Naive B cell (primary cell): ENCODE results near the gene TMEM218. TPM values are rescaled to one million over a fixed set of nuclear protein-coding genes. Genes with fewer than 3 reads are reported as not detected.
"Not testable (repeated sequence)": the region's sequence is repeated elsewhere in the genome, so short reads cannot be mapped to it uniquely, and the experiment has no call there.

Experiments
- ATAC-seq, 2 donors: fragments of 150-1000 bp; cut with Tn5 transposase; 2 replicates each; pipeline ENCODE4 v1.10.0; 2021; ENCODE audit warnings: low read depth in 2 of 2, mild to moderate bottlenecking in 2 of 2, moderate library complexity in 2 of 2
- DNase-seq: peaks from one replicate; pipeline ENCODE4 v3.0.0; 2022
- H3K27ac Mint-ChIP-seq, 6 donors: one replicate each; pipeline ENCODE4 v1.8.0; 2020 to 2022; ENCODE audit warnings: mild to moderate bottlenecking in 6 of 6, mixed read lengths in 6 of 6, moderate library complexity in 5 of 6, inconsistent platforms in 2 of 6
- H3K27me3 Mint-ChIP-seq, 3 donors: one replicate each; pipeline ENCODE4 v1.8.0; 2021 to 2022; ENCODE audit warnings: mixed read lengths in 3 of 3, mild to moderate bottlenecking in 1 of 3
- H3K36me3 Mint-ChIP-seq, 2 donors: one replicate each; pipeline ENCODE4 v1.8.0; 2020 to 2022; ENCODE audit warnings: mixed read lengths in 2 of 2, inconsistent platforms in 1 of 2, mild to moderate bottlenecking in 1 of 2
- H3K4me1 Mint-ChIP-seq, 3 donors: one replicate each; pipeline ENCODE4 v1.8.0; 2020 to 2022; ENCODE audit warnings: mixed read lengths in 3 of 3, inconsistent platforms in 1 of 3, mild to moderate bottlenecking in 1 of 3, moderate library complexity in 1 of 3
- H3K4me3 Mint-ChIP-seq, 8 donors: one replicate each; pipeline ENCODE4 v1.8.0; 2020 to 2022; ENCODE audit warnings: mild to moderate bottlenecking in 8 of 8, mixed read lengths in 8 of 8, moderate library complexity in 8 of 8, inconsistent platforms in 2 of 8
- H3K9me3 Mint-ChIP-seq, 7 donors: one replicate each; pipeline ENCODE4 v1.8.0; 2020 to 2022; ENCODE audit warnings: mixed read lengths in 7 of 7, mild to moderate bottlenecking in 5 of 7, inconsistent platforms in 2 of 7, moderate library complexity in 1 of 7
- polyA plus RNA-seq, 6 donors: library from polyadenylated mRNA; unstranded; fragments of 300-500 nt; fragmentation: Illumina TruSeq; gene quantifications; one replicate each; pipeline ENCODE4 v1.2.3, GENCODE V29; 2021; ENCODE audit warnings: low read depth in 6 of 6

Gene TMEM218
- polyA plus RNA-seq, 6 donors from 2014 or later = 30.4 to 53.0 (median 36.7) TPM

GRCh38 chr11:125064070-125064469 is 47.4 kb downstream of the TMEM218 start:
- Mint-ChIP-seq H3K4me1 (peaks cover 7 to 18% (median 16%) of the 10 kb centered on the region in 3 donors), H3K27ac (peak overlapping the region in 4 of 6 donors; percentile 44 to 89 (median 71)), H3K9me3 (peaks cover 0 to 5% (median 2%) of the 10 kb centered on the region in 7 donors), H3K27me3 (peaks cover 11 to 68% (median 15%) of the 10 kb centered on the region in 3 donors), H3K4me3 (peak overlapping the region; percentile 35 to 90 (median 73)), H3K36me3 (peaks cover 0 to 4% of the 10 kb centered on the region in 2 donors)
- ATAC-seq (no peak), DNase-seq (no peak)

DNA sequence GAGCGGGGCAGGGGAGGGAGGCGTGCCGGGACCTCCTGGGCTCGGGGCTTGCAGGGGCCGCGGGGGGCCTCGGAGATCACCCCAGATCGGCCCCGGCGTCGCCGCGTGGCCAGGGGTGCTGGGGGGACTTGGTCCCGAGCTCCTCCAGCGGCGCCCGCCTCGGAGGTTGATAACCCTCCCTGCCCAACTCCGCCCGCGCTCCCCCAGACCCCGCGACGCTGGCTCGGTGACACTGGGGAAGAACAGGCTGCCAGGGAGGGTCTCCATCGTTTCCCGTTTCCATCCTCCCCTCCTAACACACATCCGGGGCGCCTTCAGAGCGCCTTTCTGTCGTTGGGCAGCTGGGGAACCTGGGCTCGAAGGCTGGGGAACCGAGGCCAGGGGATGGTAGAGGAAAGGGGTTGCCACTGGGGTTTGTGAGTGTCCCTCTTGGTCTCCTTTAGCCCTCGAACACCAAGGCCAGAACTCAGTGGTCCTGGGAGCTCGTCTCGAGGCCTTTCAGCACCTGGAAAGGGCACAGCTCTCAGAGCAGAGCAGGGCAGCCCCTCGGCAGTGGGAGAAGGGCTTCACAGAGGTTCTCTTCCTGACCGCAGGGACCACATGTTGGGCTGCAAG is 47.9 kb downstream of the TMEM218 start:
- ATAC-seq (peak; percentile 8 to 15), DNase-seq (peak; percentile 3)
- Mint-ChIP-seq H3K36me3 (peaks cover 0 to 4% of the 10 kb centered on the region in 2 donors), H3K4me1 (peaks cover 7 to 16% (median 16%) of the 10 kb centered on the region in 3 donors), H3K27ac (peak overlapping the region in 5 of 6 donors; percentile 41 to 89 (median 79)), H3K9me3 (peaks cover 0 to 5% (median 2%) of the 10 kb centered on the region in 7 donors), H3K27me3 (peaks cover 11 to 67% (median 15%) of the 10 kb centered on the region in 3 donors), H3K4me3 (peak overlapping the region; percentile 44 to 90 (median 78))

DNA sequence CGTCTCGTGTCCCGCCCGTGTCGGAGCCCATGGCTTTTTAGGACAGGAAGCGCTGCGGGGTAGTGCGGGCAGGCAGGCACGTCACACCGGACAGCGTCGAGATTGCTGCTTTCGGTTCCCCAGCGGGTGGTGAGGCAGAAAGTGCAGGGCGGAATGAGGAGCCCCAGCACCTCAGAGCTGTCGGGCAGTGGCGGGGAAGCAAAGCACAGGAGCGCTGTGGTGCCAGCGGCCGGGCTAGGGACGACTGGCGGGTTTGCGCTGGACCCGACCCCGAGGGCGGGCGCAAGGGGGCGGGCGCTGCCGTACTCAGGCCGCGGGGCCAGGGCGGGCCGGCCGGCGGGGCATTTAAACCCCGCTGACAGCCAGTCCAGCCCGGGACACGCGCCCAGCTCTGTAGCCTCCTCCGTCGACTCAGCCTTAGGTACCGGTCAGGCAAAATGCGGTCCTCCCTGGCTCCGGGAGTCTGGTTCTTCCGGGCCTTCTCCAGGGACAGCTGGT is 48.4 kb downstream of the TMEM218 start, which contains the start of gene SLC37A2:
TSS of gene SLC37A2 (plus strand) at position 375 of the 498 bp plus-strand sequence. CDS start at position 438, 63 bp downstream.
- Mint-ChIP-seq H3K4me1 (peaks cover 7 to 16% (median 16%) of the 10 kb centered on the region in 3 donors), H3K27ac (peak within 1 kb of the TSS; percentile 44 to 95 (median 89)), H3K36me3 (peaks cover 0 to 4% of the 10 kb centered on the region in 2 donors)

DNA sequence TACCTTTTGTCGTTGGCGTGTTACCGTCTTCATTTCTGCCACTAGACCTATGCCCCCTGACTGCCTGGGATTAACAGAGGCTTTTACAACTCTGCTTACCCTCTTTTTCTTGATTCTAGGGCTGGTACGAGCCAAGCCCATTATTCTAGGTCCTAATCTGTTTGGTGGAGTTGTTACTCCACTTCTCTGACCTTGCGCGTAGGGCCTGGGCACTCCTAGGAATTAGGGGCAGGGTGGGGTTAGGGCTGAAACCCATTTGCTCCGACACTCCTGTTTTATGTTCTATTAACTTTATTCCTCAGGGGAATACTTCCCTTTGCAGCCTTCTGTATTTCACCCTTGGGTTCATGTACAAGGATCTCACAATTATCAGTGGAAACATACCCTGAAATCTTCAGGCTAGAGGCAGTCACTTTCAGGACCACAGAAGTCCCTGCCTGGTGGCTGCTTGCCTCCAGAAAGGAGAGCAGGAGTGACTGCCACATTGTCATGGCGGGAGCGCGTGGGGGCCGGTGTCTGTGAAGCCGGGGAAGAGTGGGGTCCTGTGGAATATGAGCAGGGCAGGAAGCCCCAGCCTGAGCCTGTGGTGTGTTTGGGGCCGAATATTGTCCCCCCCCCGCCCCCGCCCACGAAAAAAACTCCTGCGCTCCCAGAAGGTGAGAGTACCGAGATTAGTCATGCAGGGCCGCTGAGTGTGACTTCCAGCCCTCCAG is 49.1 kb downstream of the TMEM218 start:
- H3K4me1 Mint-ChIP-seq = peaks cover 7 to 16% (median 16%) of the 10 kb centered on the region in 3 donors
- peak overlapping the region in 5 of 6 donors; percentile 88 to 95 (median 89) for H3K27ac Mint-ChIP-seq
- peaks cover 0 to 5% (median 2%) of the 10 kb centered on the region in 7 donors for H3K9me3 Mint-ChIP-seq
- peak overlapping the region; percentile 77 to 94 (median 86) for H3K4me3 Mint-ChIP-seq
- no peak for DNase-seq
- H3K27me3 Mint-ChIP-seq = peaks cover 11 to 68% (median 15%) of the 10 kb centered on the region in 3 donors
- peaks cover 0 to 4% of the 10 kb centered on the region in 2 donors for H3K36me3 Mint-ChIP-seq
- ATAC-seq = no peak

More for the DNA sequence above, 48.4 kb downstream of the TMEM218 start, which contains the start of gene SLC37A2:
- peaks cover 0 to 5% (median 2%) of the 10 kb centered on the region in 7 donors for H3K9me3 Mint-ChIP-seq
- peaks cover 11 to 68% (median 15%) of the 10 kb centered on the region in 3 donors for H3K27me3 Mint-ChIP-seq
- ATAC-seq (peak; percentile 98), DNase-seq (peak; percentile 70)
- peak within 1 kb of the TSS; percentile 77 to 94 (median 86) for H3K4me3 Mint-ChIP-seq

DNA sequence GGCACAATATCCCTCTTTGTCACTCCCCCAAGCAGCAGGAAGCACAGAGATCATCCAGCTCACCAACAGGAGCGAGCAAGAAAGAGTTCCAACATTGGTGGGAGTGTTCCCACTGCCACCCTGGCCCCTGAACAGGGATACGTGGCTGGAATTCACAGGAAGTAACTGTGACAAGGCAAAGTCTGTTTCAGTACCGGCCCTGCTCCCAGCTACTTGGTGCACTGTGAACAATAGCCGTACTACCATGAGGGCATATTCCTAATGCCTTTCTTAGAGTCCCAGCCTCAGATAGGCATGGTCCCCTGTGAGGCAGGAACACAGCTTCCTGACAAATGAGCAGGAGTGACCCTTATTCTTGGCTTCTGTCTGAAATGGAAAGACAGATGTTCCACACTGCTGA is 50.1 kb downstream of the TMEM218 start:
- Mint-ChIP-seq H3K4me3 (peak overlapping the region in 3 of 8 donors; percentile 20 to 44 (median 21)), H3K27ac (peak overlapping the region in 1 of 6 donors; percentile 16)

DNA sequence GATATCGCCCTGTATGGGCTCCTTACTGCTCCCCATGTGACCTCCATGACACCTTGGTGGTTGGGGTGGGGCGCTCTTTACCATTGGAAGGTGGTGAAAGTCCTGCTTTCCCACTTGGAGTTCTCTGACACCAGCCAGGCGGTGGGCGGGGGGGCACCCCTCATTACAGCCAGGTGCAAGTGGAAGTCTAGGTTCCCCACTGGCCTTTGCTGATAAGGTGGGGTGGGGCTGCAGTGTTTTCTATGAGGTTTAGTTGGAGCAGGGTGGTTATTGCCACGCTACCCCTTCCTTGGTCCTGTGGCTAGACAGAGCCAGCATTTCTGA is 53.8 kb downstream of the TMEM218 start:
- ATAC-seq (no peak), DNase-seq (no peak)
- no peak overlapping the region for H3K4me3 Mint-ChIP-seq
- H3K27ac Mint-ChIP-seq = no peak overlapping the region
- H3K9me3 Mint-ChIP-seq = peaks cover 0 to 7% (median 3%) of the 10 kb centered on the region in 7 donors
- H3K27me3 Mint-ChIP-seq = peaks cover 7 to 38% (median 10%) of the 10 kb centered on the region in 3 donors
- H3K36me3 Mint-ChIP-seq = peaks cover 0 to 4% of the 10 kb centered on the region in 2 donors
- H3K4me1 Mint-ChIP-seq = peaks cover 2 to 5% (median 4%) of the 10 kb centered on the region in 3 donors

More for the DNA sequence above, 50.1 kb downstream of the TMEM218 start:
- peaks cover 11 to 67% (median 14%) of the 10 kb centered on the region in 3 donors for H3K27me3 Mint-ChIP-seq
- DNase-seq (no peak), ATAC-seq (no peak)
- peaks cover 0 to 4% of the 10 kb centered on the region in 2 donors for H3K36me3 Mint-ChIP-seq
- H3K9me3 Mint-ChIP-seq = peaks cover 0 to 5% (median 3%) of the 10 kb centered on the region in 7 donors
- H3K4me1 Mint-ChIP-seq = peaks cover 7 to 16% (median 16%) of the 10 kb centered on the region in 3 donors

- DNase-seq (no peak), ATAC-seq (no peak)
- H3K4me1 Mint-ChIP-seq = no peaks in the 10 kb centered on the region
- H3K27me3 Mint-ChIP-seq = peaks cover 5 to 33% (median 5%) of the 10 kb centered on the region in 3 donors
- H3K36me3 Mint-ChIP-seq = peaks cover 0 to 1% of the 10 kb centered on the region in 2 donors
- H3K27ac Mint-ChIP-seq = peak overlapping the region in 1 of 6 donors; percentile 46
- peaks cover 0 to 4% (median 1%) of the 10 kb centered on the region in 7 donors for H3K9me3 Mint-ChIP-seq
- H3K4me3 Mint-ChIP-seq = no peak overlapping the region
These were observed 54.3 kb downstream of the TMEM218 start for GRCh38 chr11:125056931-125057692.

DNA sequence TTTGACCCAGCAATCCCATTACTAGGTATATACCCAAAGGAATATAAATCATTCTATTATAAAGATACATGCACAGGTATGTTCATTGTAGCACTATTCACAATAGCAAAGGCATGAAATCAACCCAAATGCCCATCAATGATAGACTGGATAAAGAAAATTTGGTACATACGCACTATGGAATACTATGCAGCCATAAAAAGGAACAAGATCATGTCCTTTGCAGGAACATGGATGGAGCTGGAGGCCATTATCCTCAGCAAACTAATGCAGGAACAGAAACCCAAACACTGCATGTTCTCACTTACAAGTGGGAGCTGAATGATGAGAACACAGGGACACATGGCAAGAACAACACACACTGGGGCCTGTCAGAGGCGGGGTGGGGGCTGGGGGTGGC is 55.3 kb downstream of the TMEM218 start:
- H3K36me3 Mint-ChIP-seq, ATAC-seq, H3K9me3 Mint-ChIP-seq, H3K4me1 Mint-ChIP-seq, DNase-seq, H3K4me3 Mint-ChIP-seq, H3K27ac Mint-ChIP-seq: not testable (repeated sequence)
- peaks cover 0 to 24% (median 0%) of the 10 kb centered on the region in 3 donors for H3K27me3 Mint-ChIP-seq

DNA sequence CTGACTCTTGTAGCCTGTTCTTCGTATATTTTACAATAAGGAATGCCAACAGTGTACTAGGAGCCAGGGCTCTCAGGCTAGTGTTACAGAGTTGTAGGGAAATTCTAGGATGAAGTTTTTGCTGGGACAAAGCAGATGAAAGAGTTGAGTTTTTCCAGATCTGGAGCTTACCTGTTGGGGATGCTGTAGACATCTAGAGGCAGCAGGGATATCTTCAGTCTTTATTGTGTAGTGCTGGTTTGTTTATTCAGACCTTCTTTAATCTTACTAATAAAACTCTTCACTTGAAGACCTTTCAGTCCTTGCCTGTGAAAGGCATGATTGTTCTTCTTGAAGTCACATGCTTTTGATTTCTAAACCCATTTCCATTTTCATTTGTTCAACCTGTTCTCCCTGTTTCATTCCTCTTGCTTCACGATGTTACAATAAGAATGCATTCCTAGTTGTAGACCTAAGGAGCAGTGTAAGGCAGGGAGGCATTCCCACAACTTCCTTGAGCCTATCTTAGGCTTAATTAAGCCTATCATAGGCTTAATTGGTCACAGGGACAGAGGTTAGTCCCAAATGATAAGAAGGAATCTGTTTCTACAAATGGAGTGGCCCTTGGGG is 56.2 kb downstream of the TMEM218 start:
- no peak overlapping the region for H3K27ac Mint-ChIP-seq
- H3K4me3 Mint-ChIP-seq = no peak overlapping the region
- peaks cover 0 to 15% (median 0%) of the 10 kb centered on the region in 3 donors for H3K27me3 Mint-ChIP-seq
- no peaks in the 10 kb centered on the region for H3K36me3 Mint-ChIP-seq
- ATAC-seq (no peak), DNase-seq (no peak)
- H3K9me3 Mint-ChIP-seq = peaks cover 0 to 4% (median 0%) of the 10 kb centered on the region in 7 donors
- no peaks in the 10 kb centered on the region for H3K4me1 Mint-ChIP-seq

DNA sequence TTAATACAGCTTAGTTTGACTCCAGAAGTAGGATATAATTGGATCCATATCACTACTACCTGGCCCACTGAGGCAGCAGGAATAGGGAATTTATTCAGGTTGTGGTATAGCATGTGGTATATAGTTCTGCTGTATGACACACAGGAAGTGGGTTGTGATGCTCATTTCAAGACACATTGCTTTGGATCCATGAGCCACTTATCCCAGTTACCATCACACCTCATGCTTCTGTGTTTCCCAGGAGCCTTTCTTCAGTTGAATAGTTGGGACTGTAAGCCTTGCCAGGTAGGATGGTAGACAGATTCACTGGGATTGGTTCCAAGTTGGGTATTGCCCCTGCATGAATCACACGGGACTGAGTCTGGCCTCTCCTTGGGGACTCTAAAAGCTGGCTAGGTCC is 58.3 kb downstream of the TMEM218 start:
- no peaks in the 10 kb centered on the region for H3K36me3 Mint-ChIP-seq
- no peak for DNase-seq
- peaks cover 0 to 4% (median 0%) of the 10 kb centered on the region in 7 donors for H3K9me3 Mint-ChIP-seq
- no peaks in the 10 kb centered on the region for H3K4me1 Mint-ChIP-seq
- no peak for ATAC-seq
- H3K27me3 Mint-ChIP-seq = peaks cover 0 to 1% (median 0%) of the 10 kb centered on the region in 3 donors
- no peak overlapping the region for H3K4me3 Mint-ChIP-seq
- no peak overlapping the region for H3K27ac Mint-ChIP-seq

DNA sequence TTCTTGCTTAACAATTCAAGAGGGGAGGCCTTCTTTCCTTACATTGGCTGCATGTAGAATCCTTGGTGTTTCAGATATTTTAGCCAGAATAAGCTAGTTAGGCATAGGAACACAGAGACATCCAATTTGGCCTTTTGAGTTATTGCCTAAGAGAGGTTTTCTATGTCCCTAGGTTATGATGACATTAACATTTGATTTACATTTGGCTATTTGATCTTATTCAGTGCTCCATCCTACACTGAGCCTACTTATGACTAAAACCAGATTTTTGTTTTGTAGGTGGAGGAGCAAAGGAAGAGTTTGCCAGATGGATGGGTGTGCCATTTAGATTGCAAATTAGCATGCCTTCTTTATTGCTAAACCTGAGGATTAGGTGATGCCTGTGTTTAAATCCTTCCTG is 59.4 kb downstream of the TMEM218 start:
- H3K9me3 Mint-ChIP-seq = peaks cover 0 to 4% (median 0%) of the 10 kb centered on the region in 7 donors
- DNase-seq (no peak), ATAC-seq (no peak)
- H3K27ac Mint-ChIP-seq = no peak overlapping the region
- no peak overlapping the region for H3K4me3 Mint-ChIP-seq
- H3K27me3 Mint-ChIP-seq = no peaks in the 10 kb centered on the region
- no peaks in the 10 kb centered on the region for H3K36me3 Mint-ChIP-seq
- no peaks in the 10 kb centered on the region for H3K4me1 Mint-ChIP-seq

GRCh38 chr11:125049164-125049792 is 62.1 kb downstream of the TMEM218 start:
- DNase-seq (no peak), ATAC-seq (no peak)
- no peak overlapping the region for H3K4me3 Mint-ChIP-seq
- no peak overlapping the region for H3K27ac Mint-ChIP-seq
- no peaks in the 10 kb centered on the region for H3K4me1 Mint-ChIP-seq
- H3K36me3 Mint-ChIP-seq = peaks cover 0 to 5% of the 10 kb centered on the region in 2 donors
- H3K9me3 Mint-ChIP-seq = peaks cover 0 to 12% (median 3%) of the 10 kb centered on the region in 7 donors
- no peaks in the 10 kb centered on the region for H3K27me3 Mint-ChIP-seq
